HL-60 (cell line): ENCODE results near the gene PLVAP.

Experiments used
- CTCF ChIP-seq: IDR thresholded peaks from one replicate; pipeline ENCODE4 v1.5.1; 2011; ENCODE audit warnings: low read length, control low read depth, inconsistent platforms; ENCODE audit not compliant: insufficient read depth
- POLR2AphosphoS5 ChIP-seq: IDR thresholded peaks from 2 replicates; pipeline ENCODE4 v1.6.1; 2012; ENCODE audit warnings: low read depth
- REST ChIP-seq: IDR thresholded peaks from 2 replicates; pipeline ENCODE4 v1.6.1; 2012; ENCODE audit warnings: low read depth; ENCODE audit not compliant: insufficient replicate concordance

GRCh38 chr19:17325881-17326594, 51.1 kb downstream of the PLVAP start:
- TF ChIP-seq POLR2AphosphoS5 (no peak), CTCF (no peak), REST (no peak)
